ENCODE data around the gene PTPN13.
"Not testable (repeated sequence)": the region's sequence is repeated elsewhere in the genome, so short reads cannot be mapped to it uniquely, and the experiment has no call there.

PTPN13 gene

GRCh38 chr4:86679441-86679840, 85.3 kb downstream of the PTPN13 start:
- Mint-ChIP-seq H3K4me1 (no peaks in the 10 kb centered on the region), H3K9me3 (peaks cover 1% of the 10 kb centered on the region), H3K4me3 (no peak overlapping the region), H3K27ac (no peak overlapping the region), H3K36me3 (no peaks in the 10 kb centered on the region), H3K27me3 (no peaks in the 10 kb centered on the region)
- ATAC-seq (ENCODE audit: low read depth) (no peak), DNase-seq (ENCODE audit: low spot score in 2 of 2) (no peak)

- ATAC-seq (ENCODE audit: low read depth) (no peak), DNase-seq (ENCODE audit: low spot score in 2 of 2) (no peak)
- H3K4me1 Mint-ChIP-seq, result no peaks in the 10 kb centered on the region
- H3K27me3 Mint-ChIP-seq, result no peaks in the 10 kb centered on the region
- no peak overlapping the region for H3K27ac Mint-ChIP-seq
- peaks cover 1% of the 10 kb centered on the region for H3K9me3 Mint-ChIP-seq
- H3K4me3 Mint-ChIP-seq, result no peak overlapping the region
- H3K36me3 Mint-ChIP-seq, result no peaks in the 10 kb centered on the region
These were observed 89.1 kb downstream of the PTPN13 start for GRCh38 chr4:86683167-86683566.

- no peaks in the 10 kb centered on the region for H3K4me1 Mint-ChIP-seq
- DNase-seq (ENCODE audit: low spot score in 2 of 2) (no peak), ATAC-seq (ENCODE audit: low read depth) (no peak)
- no peak overlapping the region for H3K4me3 Mint-ChIP-seq
- H3K36me3 Mint-ChIP-seq, result no peaks in the 10 kb centered on the region
- no peak overlapping the region for H3K27ac Mint-ChIP-seq
- no peaks in the 10 kb centered on the region for H3K27me3 Mint-ChIP-seq
- H3K9me3 Mint-ChIP-seq, result peaks cover 1% of the 10 kb centered on the region
These were observed 89.9 kb downstream of the PTPN13 start for GRCh38 chr4:86683983-86684382.

GRCh38 chr4:86685401-86685800, 91.3 kb downstream of the PTPN13 start:
- ATAC-seq (ENCODE audit: low read depth) (no peak), DNase-seq (ENCODE audit: low spot score in 2 of 2) (no peak)
- Mint-ChIP-seq H3K27ac (no peak overlapping the region), H3K9me3 (peaks cover 1% of the 10 kb centered on the region), H3K27me3 (peaks cover 3% of the 10 kb centered on the region), H3K36me3 (no peaks in the 10 kb centered on the region), H3K4me1 (no peaks in the 10 kb centered on the region), H3K4me3 (no peak overlapping the region)

- DNase-seq (ENCODE audit: low spot score in 2 of 2), result no peak
- H3K36me3 Mint-ChIP-seq, result no peaks in the 10 kb centered on the region
- no peak for ATAC-seq (ENCODE audit: low read depth)
- H3K27me3 Mint-ChIP-seq, result peaks cover 3% of the 10 kb centered on the region
- no peaks in the 10 kb centered on the region for H3K4me1 Mint-ChIP-seq
- H3K27ac Mint-ChIP-seq, result no peak overlapping the region
- no peak overlapping the region for H3K4me3 Mint-ChIP-seq
- H3K9me3 Mint-ChIP-seq, result peaks cover 1% of the 10 kb centered on the region
These were observed 92.6 kb downstream of the PTPN13 start for GRCh38 chr4:86686741-86687140.

- ATAC-seq (ENCODE audit: low read depth) (no peak), DNase-seq (ENCODE audit: low spot score in 2 of 2) (no peak)
- Mint-ChIP-seq H3K36me3 (no peaks in the 10 kb centered on the region), H3K27me3 (peaks cover 3% of the 10 kb centered on the region), H3K9me3 (peaks cover under 1% of the 10 kb centered on the region), H3K27ac (no peak overlapping the region), H3K4me1 (no peaks in the 10 kb centered on the region), H3K4me3 (no peak overlapping the region)
These were observed 93.9 kb downstream of the PTPN13 start for GRCh38 chr4:86688026-86688425.

- H3K27ac Mint-ChIP-seq, result no peak overlapping the region
- DNase-seq (ENCODE audit: low spot score in 2 of 2) (no peak), ATAC-seq (ENCODE audit: low read depth) (no peak)
- no peaks in the 10 kb centered on the region for H3K36me3 Mint-ChIP-seq
- no peaks in the 10 kb centered on the region for H3K27me3 Mint-ChIP-seq
- H3K4me3 Mint-ChIP-seq, result no peak overlapping the region
- no peaks in the 10 kb centered on the region for H3K4me1 Mint-ChIP-seq
- peaks cover 1% of the 10 kb centered on the region for H3K9me3 Mint-ChIP-seq
These were observed 110.5 kb downstream of the PTPN13 start for GRCh38 chr4:86704601-86705000.

GRCh38 chr4:86706923-86707597, 112.9 kb downstream of the PTPN13 start:
- H3K27ac Mint-ChIP-seq, result no peak overlapping the region
- DNase-seq (ENCODE audit: low spot score in 2 of 2), result no peak
- no peak overlapping the region for H3K4me3 Mint-ChIP-seq
- no peaks in the 10 kb centered on the region for H3K27me3 Mint-ChIP-seq
- no peak for ATAC-seq (ENCODE audit: low read depth)
- H3K9me3 Mint-ChIP-seq, result peaks cover 1% of the 10 kb centered on the region
- H3K4me1 Mint-ChIP-seq, result no peaks in the 10 kb centered on the region
- no peaks in the 10 kb centered on the region for H3K36me3 Mint-ChIP-seq

- Mint-ChIP-seq H3K27ac (no peak overlapping the region), H3K9me3 (no peaks in the 10 kb centered on the region), H3K4me1 (no peaks in the 10 kb centered on the region), H3K36me3 (no peaks in the 10 kb centered on the region), H3K4me3 (no peak overlapping the region), H3K27me3 (no peaks in the 10 kb centered on the region)
- DNase-seq (ENCODE audit: low spot score in 2 of 2) (no peak), ATAC-seq (ENCODE audit: low read depth) (no peak)
These were observed 123.5 kb downstream of the PTPN13 start for GRCh38 chr4:86717651-86718050.

- H3K27ac Mint-ChIP-seq, result no peak overlapping the region
- no peaks in the 10 kb centered on the region for H3K27me3 Mint-ChIP-seq
- no peaks in the 10 kb centered on the region for H3K36me3 Mint-ChIP-seq
- no peak for ATAC-seq (ENCODE audit: low read depth)
- DNase-seq (ENCODE audit: low spot score in 2 of 2), result no peak
- H3K9me3 Mint-ChIP-seq, result no peaks in the 10 kb centered on the region
- H3K4me3 Mint-ChIP-seq, result no peak overlapping the region
- H3K4me1 Mint-ChIP-seq, result no peaks in the 10 kb centered on the region
These were observed 124.0 kb downstream of the PTPN13 start for GRCh38 chr4:86718152-86718551.

GRCh38 chr4:86719149-86719548, 125.0 kb downstream of the PTPN13 start:
- not testable (repeated sequence) for DNase-seq (ENCODE audit: low spot score in 2 of 2); H3K27ac Mint-ChIP-seq

GRCh38 chr4:86720508-86721068, 126.5 kb downstream of the PTPN13 start:
- H3K9me3 Mint-ChIP-seq, result no peaks in the 10 kb centered on the region
- H3K27ac Mint-ChIP-seq, result no peak overlapping the region
- no peaks in the 10 kb centered on the region for H3K27me3 Mint-ChIP-seq
- ATAC-seq (ENCODE audit: low read depth) (no peak), DNase-seq (ENCODE audit: low spot score in 2 of 2) (no peak)
- no peaks in the 10 kb centered on the region for H3K4me1 Mint-ChIP-seq
- H3K36me3 Mint-ChIP-seq, result no peaks in the 10 kb centered on the region
- no peak overlapping the region for H3K4me3 Mint-ChIP-seq

More at GRCh38 chr4:86719149-86719548, 125.0 kb downstream of the PTPN13 start:
- ATAC-seq (ENCODE audit: low read depth); H3K9me3 Mint-ChIP-seq; H3K36me3 Mint-ChIP-seq; H3K4me3 Mint-ChIP-seq; H3K4me1 Mint-ChIP-seq; H3K27me3 Mint-ChIP-seq: not testable (repeated sequence)

- Mint-ChIP-seq H3K27me3 (no peaks in the 10 kb centered on the region), H3K9me3 (peaks cover 3% of the 10 kb centered on the region), H3K4me1 (no peaks in the 10 kb centered on the region), H3K4me3 (no peak overlapping the region), H3K36me3 (no peaks in the 10 kb centered on the region), H3K27ac (no peak overlapping the region)
- ATAC-seq (ENCODE audit: low read depth), result no peak
- DNase-seq (ENCODE audit: low spot score in 2 of 2), result no peak
These were observed 127.3 kb downstream of the PTPN13 start for GRCh38 chr4:86721412-86721811.

GRCh38 chr4:86730310-86730709, 136.2 kb downstream of the PTPN13 start:
- ATAC-seq (ENCODE audit: low read depth), result no peak
- DNase-seq (ENCODE audit: low spot score in 2 of 2), result no peak
- H3K27me3 Mint-ChIP-seq, result peaks cover 7% of the 10 kb centered on the region
- H3K4me1 Mint-ChIP-seq, result no peaks in the 10 kb centered on the region
- H3K9me3 Mint-ChIP-seq, result peaks cover 12% of the 10 kb centered on the region
- no peak overlapping the region for H3K27ac Mint-ChIP-seq
- no peaks in the 10 kb centered on the region for H3K36me3 Mint-ChIP-seq
- H3K4me3 Mint-ChIP-seq, result no peak overlapping the region

GRCh38 chr4:86737244-86737643, 143.1 kb downstream of the PTPN13 start:
- H3K9me3 Mint-ChIP-seq, result peaks cover 7% of the 10 kb centered on the region
- no peak overlapping the region for H3K27ac Mint-ChIP-seq
- no peaks in the 10 kb centered on the region for H3K4me1 Mint-ChIP-seq
- H3K4me3 Mint-ChIP-seq, result no peak overlapping the region
- peaks cover 2% of the 10 kb centered on the region for H3K27me3 Mint-ChIP-seq
- ATAC-seq (ENCODE audit: low read depth) (no peak), DNase-seq (ENCODE audit: low spot score in 2 of 2) (no peak)
- no peaks in the 10 kb centered on the region for H3K36me3 Mint-ChIP-seq

All from memory B cell (primary cell).